GM19239 (cell line): Measurements from ENCODE around the gene SLC6A5.

ENCODE experiments used
- DNase-seq: peaks from one replicate; pipeline ENCODE4 v3.0.0; 2011; ENCODE audit warnings: low spot score; ENCODE audit not compliant: insufficient read length
- FAIRE-seq: peaks from 2 replicates; lab custom pipeline; 2011; peaks lifted over from hg19 to GRCh38; lab: Jason Lieb, UNC

The SLC6A5 gene

DNA sequence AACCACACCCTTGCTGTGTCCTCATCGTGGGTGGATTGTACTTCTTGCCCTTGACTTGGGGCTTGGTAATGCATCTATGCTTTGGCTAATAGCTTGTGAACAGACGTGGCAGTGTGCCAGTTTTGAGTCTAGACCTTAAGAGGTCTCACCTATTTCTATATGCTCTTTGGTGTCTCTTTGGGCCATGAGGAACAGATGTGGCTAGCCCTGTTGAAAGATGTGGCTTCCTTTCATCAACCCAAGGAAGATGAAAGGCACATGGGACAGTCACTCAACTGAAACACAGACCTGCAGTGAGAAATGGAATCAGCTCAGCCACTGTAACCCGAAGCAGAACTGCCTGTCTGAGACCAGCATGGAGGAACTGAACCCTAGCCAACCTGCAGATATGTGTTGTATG lies 62.0 kb downstream of the SLC6A5 start:
- FAIRE-seq: no peak
- no peak for DNase-seq

GRCh38 chr11:20661850-20662249 lies 62.4 kb downstream of the SLC6A5 start:
- FAIRE-seq: no peak
- no peak for DNase-seq

DNA sequence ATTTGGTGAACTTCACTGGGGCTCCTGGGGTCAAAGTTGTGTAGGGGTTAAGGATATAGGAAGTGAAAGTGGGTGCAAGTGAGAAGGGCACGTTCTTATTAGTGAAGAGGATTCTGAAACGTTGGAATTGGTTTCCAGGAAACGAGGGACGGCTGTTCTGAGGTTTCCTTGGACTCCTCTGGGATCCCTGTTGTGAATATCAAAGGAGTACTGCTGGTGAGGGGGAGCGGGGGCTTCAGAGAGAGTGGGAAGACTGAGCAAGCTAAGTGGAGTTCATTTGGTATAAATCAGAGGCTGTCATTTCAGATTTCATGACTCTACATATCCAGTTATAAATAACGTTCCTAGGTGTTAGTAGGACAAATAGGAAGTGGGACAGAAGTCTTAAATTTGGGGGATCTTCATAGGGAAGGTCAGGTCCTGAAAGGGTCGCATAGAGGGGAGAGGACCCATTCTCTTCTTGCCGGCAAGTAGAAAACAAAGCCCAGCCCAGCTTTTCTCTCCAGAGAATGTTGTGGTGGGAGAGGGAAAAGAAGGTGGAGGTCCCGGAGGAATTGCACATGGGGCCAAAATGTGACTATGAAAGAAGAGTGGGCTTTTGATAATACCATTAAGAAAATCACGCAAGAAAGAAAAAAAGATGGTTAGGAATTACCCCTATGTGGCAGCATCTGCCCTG lies 68.9 kb downstream of the SLC6A5 start:
- no peak for DNase-seq
- no peak for FAIRE-seq

GRCh38 chr11:20668844-20669819 lies 69.7 kb downstream of the SLC6A5 start, which contains the start of gene NELL1:
Gene NELL1 (plus strand): TSS chr11:20669586.
- FAIRE-seq (no peak), DNase-seq (no peak)

- FAIRE-seq (no peak), DNase-seq (no peak)
Observed at GRCh38 chr11:20669820-20670684, 70.6 kb downstream of the SLC6A5 start.

DNA sequence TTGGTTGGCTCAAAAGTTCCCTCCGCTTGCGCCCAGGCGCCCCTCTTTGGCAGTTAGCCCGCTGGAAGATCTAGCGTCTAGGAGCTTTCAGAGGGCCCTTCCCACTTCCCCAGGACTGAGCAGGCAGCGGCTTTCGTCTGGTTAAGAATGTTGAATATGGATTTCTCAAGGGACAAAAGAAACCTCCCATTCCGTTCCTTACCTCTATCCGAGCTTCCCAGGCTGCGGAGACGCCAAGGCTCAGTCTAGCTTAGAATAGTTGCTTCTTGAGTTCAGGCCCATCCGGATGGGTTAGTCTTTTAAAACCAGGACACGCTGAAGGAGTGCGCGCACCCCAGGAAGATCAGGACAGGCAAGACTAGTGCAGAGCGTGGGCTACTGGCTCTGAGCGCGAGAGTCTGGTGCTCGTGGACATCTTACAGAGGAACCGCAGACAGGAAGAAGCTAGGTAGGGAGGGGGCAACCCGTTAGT lies 71.6 kb downstream of the SLC6A5 start:
- no peak for DNase-seq
- FAIRE-seq: no peak

GRCh38 chr11:20671856-20672546 lies 72.6 kb downstream of the SLC6A5 start:
- FAIRE-seq (no peak), DNase-seq (no peak)

- FAIRE-seq (peak; percentile 78), DNase-seq (no peak)
Observed at GRCh38 chr11:20672575-20672974, 73.2 kb downstream of the SLC6A5 start.

DNA sequence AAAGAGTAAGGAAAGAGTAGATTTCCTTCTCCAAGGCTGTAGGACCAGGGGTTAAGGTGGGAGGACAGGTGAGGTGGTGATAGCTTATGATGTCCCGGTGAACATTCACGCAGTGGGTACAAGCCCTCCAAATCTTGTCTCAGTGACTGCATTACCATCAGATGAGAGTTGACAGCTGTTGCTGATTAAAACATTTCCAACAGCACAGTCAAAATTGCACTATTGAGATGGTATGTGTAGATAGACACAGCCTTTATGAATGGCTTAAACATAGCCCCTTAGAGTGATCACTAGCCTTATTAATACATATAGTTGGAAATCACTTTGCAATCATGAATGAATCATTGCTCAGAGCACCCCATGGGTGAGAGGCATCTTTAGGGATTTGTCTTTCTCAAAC lies 77.2 kb downstream of the SLC6A5 start:
- DNase-seq (no peak), FAIRE-seq (no peak)

DNA sequence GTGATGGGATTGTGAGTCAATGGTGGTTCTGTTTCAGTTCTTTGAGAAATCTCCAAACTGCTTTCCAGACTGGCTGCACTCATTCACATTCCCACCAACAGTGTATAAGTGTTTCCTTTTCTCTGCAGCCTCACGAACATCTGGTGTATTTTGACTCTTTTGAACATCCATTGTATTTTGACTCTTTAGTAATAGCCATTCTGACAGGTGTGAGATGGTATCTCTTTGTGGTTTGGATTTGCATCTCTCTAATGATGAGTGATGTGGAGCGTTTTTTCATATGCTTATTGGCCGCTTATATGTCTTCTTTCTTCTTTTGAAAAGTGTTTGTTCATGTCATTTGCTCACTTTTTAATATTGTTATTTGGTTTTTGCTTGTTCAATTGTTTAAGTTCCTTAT lies 89.4 kb downstream of the SLC6A5 start:
- FAIRE-seq: no peak
- no peak for DNase-seq

- FAIRE-seq: no peak
- DNase-seq: no peak
Observed at GRCh38 chr11:20707876-20708275, 108.5 kb downstream of the SLC6A5 start.
